Measurements from ENCODE around the gene DYRK1A.

Gene DYRK1A

GRCh38 chr21:37566790-37567615, 200.4 kb downstream of the DYRK1A start:
- DNase-seq (ENCODE audit: low read depth, low spot score) = no peak

GRCh38 chr21:37568415-37568814, 201.8 kb downstream of the DYRK1A start:
- DNase-seq (ENCODE audit: low read depth, low spot score) = no peak

- no peak for DNase-seq (ENCODE audit: low read depth, low spot score)
These were observed 202.3 kb downstream of the DYRK1A start for GRCh38 chr21:37568916-37569315.

GRCh38 chr21:37571442-37571841, 204.9 kb downstream of the DYRK1A start:
- no peak for DNase-seq (ENCODE audit: low read depth, low spot score)

- DNase-seq (ENCODE audit: low read depth, low spot score) = no peak
These were observed 207.7 kb downstream of the DYRK1A start for GRCh38 chr21:37574316-37574715.

GRCh38 chr21:37574751-37575150, 208.2 kb downstream of the DYRK1A start:
- DNase-seq (ENCODE audit: low read depth, low spot score) = no peak

GRCh38 chr21:37575580-37575979, 209.0 kb downstream of the DYRK1A start:
- DNase-seq (ENCODE audit: low read depth, low spot score) = no peak
